ENCODE measurements around the gene OR2AE1. TPM values are rescaled to one million over a fixed set of nuclear protein-coding genes. Genes with fewer than 3 reads are reported as not detected.

Gene OR2AE1, protein sequence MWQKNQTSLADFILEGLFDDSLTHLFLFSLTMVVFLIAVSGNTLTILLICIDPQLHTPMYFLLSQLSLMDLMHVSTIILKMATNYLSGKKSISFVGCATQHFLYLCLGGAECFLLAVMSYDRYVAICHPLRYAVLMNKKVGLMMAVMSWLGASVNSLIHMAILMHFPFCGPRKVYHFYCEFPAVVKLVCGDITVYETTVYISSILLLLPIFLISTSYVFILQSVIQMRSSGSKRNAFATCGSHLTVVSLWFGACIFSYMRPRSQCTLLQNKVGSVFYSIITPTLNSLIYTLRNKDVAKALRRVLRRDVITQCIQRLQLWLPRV
- not detected for total RNA-seq

DNA sequence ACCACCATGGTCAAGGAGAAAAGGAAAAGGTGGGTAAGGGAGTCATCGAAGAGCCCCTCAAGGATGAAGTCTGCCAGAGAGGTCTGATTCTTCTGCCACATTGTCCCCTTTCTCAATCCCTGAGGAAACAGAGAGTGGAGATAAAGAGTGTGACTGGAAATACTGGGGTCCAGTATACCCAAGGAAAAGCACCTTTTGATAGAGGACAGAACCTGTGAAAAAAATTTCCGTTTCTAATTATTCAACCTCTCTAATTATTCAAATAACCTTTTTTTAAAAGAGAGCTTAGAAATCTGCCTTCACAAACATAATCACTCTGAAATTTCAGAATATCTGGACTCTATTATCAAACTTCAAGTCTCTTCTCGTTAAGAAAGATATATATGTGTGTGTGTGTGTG lies at the start of gene OR2AE1:
Gene OR2AE1 (minus strand): TSS at position 101 of the 400 bp plus-strand sequence. CDS start 0 bp downstream, at position 101.
- no peak within 1 kb of the TSS for H3K4me3 ChIP-seq
- no peak for TF ChIP-seq POLR2A (IDR thresholded peaks at IDR 0.05)
- TF ChIP-seq, protein P1, sequence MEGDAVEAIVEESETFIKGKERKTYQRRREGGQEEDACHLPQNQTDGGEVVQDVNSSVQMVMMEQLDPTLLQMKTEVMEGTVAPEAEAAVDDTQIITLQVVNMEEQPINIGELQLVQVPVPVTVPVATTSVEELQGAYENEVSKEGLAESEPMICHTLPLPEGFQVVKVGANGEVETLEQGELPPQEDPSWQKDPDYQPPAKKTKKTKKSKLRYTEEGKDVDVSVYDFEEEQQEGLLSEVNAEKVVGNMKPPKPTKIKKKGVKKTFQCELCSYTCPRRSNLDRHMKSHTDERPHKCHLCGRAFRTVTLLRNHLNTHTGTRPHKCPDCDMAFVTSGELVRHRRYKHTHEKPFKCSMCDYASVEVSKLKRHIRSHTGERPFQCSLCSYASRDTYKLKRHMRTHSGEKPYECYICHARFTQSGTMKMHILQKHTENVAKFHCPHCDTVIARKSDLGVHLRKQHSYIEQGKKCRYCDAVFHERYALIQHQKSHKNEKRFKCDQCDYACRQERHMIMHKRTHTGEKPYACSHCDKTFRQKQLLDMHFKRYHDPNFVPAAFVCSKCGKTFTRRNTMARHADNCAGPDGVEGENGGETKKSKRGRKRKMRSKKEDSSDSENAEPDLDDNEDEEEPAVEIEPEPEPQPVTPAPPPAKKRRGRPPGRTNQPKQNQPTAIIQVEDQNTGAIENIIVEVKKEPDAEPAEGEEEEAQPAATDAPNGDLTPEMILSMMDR (IDR thresholded peaks at IDR 0.05) = no peak

DNA sequence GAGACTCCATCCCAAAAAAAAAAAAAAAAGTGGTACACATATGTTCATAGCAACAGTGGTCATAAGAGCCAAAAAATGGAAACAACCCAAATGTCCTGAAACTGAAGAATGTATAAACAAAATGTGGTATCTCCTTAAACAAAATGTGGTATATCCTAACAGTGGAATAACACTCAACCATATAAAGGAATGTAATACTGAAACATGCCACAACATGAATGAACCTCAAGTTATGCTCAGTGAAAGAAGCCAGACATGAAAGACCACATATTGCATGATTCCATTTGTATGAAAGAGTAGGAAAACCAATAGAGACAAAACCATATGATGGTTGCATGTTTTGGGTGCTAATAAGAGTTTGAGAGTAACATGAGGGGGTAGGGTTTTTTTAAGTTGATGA lies 49.5 kb upstream of the OR2AE1 start:
- TF ChIP-seq, protein P1 (IDR thresholded peaks at IDR 0.05) = no peak
- TF ChIP-seq POLR2A (IDR thresholded peaks at IDR 0.05) = no peak
- no peaks in the 10 kb centered on the region for H3K27me3 ChIP-seq
- H3K9me3 ChIP-seq = no peaks in the 10 kb centered on the region
- no peak for DNase-seq
- no peak overlapping the region for H3K4me3 ChIP-seq
- H3K36me3 ChIP-seq = no peaks in the 10 kb centered on the region
- no peak overlapping the region for H3K27ac ChIP-seq
- peaks cover 0 to 10% (median 0%) of the 10 kb centered on the region in 4 donors for H3K4me1 ChIP-seq

More for the DNA sequence above, at the start of gene OR2AE1:
- Histone ChIP-seq H3K4me1 (no peaks in the 10 kb centered on the region), H3K9me3 (no peaks in the 10 kb centered on the region), H3K27ac (no peak within 1 kb of the TSS), H3K27me3 (no peaks in the 10 kb centered on the region), H3K36me3 (no peaks in the 10 kb centered on the region)
- DNase-seq = no peak

DNA sequence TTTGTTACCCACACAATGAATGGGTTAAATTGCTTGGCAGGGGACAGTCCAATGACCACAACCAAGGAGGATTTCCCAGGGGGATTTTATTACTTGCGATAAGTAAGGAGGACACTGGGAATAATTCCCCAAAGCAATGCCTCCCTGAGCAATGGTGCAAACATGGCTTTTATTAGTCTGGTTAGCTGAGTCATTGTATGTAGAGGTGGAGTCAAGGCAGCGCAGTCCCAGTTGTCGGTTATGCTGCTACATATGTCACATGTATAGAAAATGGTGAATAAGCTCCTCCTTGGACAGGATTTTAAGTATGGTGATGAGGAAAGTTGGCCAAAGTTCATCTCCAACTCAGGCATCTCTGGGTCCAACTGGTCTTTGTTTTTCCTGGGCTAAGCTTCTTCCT lies 46.4 kb upstream of the OR2AE1 start:
- H3K4me3 ChIP-seq = no peak overlapping the region
- no peak for TF ChIP-seq POLR2A (IDR thresholded peaks at IDR 0.05)
- TF ChIP-seq, protein P1 (IDR thresholded peaks at IDR 0.05) = no peak
- H3K4me1 ChIP-seq = peaks cover 0 to 9% (median 2%) of the 10 kb centered on the region in 4 donors
- no peaks in the 10 kb centered on the region for H3K27me3 ChIP-seq
- no peak overlapping the region for H3K27ac ChIP-seq
- H3K36me3 ChIP-seq = no peaks in the 10 kb centered on the region
- DNase-seq = no peak
- H3K9me3 ChIP-seq = no peaks in the 10 kb centered on the region

DNA sequence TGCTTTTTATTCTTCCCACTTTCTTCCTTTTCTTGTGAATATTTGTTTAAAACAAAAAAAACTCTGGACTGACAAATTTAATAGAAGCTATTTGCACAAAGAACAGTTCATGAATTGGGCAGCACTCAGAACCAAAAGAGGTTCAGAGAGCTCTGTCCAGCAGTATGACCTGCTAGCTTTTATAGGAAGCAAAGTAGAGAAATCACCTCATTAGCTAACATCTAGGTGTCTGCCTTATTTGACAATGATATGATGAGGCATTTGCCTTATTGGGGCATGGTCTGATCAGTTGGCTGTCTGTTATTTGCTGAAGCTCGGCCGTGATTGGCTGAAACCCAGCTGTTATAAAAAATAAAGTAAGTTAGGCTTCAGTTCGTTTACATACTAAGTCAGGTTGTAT lies 43.3 kb upstream of the OR2AE1 start:
- Histone ChIP-seq H3K4me3 (peak overlapping the region; percentile 82 to 88 (median 86)), H3K36me3 (peaks cover 0 to 14% (median 0%) of the 10 kb centered on the region in 3 donors), H3K9me3 (no peaks in the 10 kb centered on the region), H3K27ac (peak overlapping the region in 3 of 4 donors; percentile 89 to 95 (median 93)), H3K4me1 (peaks cover 0 to 27% (median 13%) of the 10 kb centered on the region in 4 donors), H3K27me3 (no peaks in the 10 kb centered on the region)
- no peak for TF ChIP-seq POLR2A (IDR thresholded peaks at IDR 0.05)
- TF ChIP-seq, protein P1 (IDR thresholded peaks at IDR 0.05) = no peak
- no peak for DNase-seq

DNA sequence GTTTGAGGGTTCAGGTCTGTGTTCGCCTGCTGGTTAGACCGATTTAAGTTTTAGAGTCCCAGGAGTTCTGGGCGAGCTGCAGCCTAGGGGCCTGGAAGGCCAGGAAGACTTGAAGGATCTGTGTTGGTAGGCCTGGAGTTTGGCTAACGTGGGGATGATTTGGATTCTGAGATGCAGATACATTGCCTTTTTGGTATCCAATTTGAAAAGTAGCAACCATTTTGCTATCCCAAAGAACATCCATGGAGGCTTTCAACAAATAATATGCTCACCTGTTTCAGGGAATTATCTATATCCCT lies 42.9 kb upstream of the OR2AE1 start:
- Histone ChIP-seq H3K9me3 (no peaks in the 10 kb centered on the region), H3K4me1 (peaks cover 0 to 27% (median 13%) of the 10 kb centered on the region in 4 donors), H3K36me3 (peaks cover 0 to 14% (median 0%) of the 10 kb centered on the region in 3 donors), H3K27me3 (no peaks in the 10 kb centered on the region), H3K27ac (peak overlapping the region; percentile 87 to 95 (median 91)), H3K4me3 (peak overlapping the region; percentile 82 to 88 (median 86))
- TF ChIP-seq, protein P1 (IDR thresholded peaks at IDR 0.05) = no peak
- TF ChIP-seq POLR2A (IDR thresholded peaks at IDR 0.05) = no peak
- DNase-seq = no peak

All from Peyer's patch (tissue), 4 donors.